ENCODE measurements around the gene TOE1.
A peak's percentile ranks its signal among the peaks of the same experiment; 100 is the strongest.

TOE1 gene

DNA sequence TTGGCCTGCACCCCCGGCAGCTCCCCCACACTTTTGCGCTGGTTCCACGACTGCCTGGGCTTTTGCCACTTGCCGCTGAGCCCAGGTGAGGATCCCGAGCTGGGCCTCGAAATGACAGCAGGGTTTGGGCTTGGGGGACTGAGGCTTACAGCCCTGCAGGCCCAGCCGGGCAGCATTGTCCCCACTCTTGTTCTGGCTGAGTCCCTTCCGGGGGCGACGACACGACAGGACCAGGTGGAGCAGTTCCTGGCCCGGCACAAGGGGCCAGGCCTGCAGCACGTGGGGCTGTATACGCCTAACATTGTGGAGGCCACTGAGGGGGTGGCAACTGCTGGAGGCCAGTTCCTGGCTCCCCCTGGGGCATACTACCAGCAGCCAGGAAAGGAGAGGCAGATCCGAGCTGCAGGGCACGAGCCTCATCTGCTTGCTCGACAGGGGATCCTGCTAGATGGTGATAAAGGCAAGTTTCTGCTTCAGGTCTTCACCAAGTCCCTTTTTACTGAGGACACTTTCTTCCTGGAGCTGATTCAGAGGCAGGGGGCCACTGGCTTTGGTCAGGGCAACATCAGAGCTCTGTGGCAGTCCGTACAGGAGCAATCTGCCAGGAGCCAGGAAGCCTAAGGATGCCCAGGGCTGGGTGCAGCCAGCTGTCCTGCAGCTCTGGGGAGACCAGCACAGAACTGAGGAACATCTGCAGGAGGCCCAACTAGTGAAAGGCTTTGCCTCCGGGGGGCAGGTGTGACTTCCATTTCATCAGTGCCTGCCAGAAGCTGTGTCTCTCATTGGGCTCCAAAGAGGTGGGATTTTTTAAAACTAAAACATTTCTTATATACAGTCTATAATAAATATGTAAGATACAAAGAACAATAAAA is 12.1 kb upstream of the TOE1 start:
- DNase-seq, result peak; percentile 51

DNA sequence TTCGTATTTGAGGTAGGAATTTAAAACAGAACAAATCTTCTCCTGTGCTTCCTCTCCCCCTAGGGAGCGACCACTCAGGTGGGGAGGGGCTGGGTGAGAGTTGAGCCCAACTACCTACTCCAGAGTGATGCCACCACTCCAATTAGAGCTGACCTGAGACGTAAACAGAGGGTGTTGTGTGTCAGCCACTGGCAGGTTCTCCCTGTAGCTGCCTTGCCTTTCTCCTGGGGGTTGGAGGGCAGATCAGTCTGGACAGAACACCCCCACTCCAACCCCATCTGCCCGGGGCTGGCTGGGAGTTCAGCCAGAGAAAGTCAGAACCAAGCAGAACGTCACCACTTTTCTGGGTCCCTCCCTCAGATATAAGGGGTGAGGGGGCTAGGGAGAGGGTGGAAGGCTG is 11.3 kb upstream of the TOE1 start:
- no peak for DNase-seq

DNA sequence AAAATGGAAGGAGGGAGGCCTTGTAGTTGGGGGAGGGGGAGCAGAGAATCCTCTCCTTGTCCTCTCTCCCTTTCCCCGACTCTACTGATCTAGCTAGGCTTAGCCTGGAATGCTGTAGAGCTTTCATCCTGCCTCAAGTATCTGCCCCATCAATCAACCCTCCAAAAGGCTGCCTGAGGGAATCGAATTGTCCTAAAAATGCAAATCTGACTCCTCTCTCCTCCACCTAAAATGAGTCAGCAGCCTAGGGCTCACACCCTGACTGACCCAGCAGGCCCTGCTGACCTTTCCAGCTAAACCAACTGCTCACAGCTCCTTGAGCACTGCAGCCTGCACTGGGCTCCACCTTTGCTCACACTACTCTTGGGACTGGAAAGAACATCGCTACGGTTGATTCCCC is 10.5 kb upstream of the TOE1 start:
- no peak for DNase-seq

DNA sequence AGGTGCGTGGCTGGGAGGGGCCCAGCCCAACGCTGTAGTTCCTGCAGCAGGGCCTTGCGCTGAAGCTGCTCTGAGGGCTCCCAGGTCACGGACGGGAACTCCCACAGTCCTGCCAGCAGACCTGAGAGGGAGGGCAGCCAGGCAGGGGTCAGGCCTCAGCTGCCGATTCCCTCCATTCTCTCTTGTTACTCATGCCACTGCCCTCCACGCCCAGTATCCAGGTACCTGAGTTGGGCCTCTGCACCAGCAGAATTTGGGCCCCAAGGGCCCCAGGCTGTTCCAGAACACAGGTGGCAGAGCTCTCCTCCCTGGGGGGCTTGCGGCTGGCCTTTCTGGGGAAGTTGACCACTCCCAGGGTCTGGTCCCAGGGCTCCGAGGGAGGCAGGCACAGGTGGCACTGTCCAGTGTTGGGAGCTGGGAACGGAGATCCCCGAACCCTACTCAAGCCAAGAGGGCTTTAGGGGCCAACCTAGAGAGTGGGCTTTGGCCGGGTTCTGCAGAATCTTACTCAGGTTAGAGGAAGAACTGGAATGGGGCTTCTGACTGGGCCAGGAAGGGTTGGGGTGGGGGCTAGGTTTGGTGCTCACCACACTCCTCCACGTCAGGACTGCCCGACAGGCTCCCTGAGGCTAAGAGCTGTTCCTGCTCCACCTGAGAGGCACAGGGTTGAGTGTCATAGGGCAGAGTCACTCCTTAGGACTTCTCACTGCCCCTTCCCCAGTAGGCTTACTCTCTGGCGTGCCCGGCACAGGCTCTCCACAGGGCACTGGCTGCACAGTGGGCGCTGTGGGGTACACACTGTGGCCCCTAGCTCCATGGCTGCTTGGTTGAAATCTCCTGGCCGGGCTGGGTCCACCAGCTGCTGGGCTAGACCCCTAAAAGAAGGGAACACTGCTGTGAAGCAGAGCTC is 8.3 kb upstream of the TOE1 start:
- DNase-seq, result no peak

DNA sequence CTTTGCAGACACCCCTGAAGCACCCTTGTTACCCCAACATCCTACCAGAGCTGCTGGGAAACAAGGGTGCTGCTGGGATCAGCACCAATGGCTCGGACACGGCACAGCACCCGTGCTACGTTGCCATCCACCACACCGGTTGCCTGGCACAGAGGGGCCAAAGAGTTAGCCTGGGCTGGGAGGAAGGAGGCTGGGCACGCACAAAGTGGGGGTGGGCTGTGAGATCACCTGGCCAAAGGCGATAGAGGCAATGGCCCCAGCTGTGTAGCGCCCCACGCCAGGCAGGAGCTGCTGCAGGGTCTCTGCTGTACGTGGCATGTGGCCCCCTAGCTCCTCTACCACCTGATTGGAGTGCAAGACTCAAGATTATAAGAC is 7.6 kb upstream of the TOE1 start:
- no peak for DNase-seq

DNA sequence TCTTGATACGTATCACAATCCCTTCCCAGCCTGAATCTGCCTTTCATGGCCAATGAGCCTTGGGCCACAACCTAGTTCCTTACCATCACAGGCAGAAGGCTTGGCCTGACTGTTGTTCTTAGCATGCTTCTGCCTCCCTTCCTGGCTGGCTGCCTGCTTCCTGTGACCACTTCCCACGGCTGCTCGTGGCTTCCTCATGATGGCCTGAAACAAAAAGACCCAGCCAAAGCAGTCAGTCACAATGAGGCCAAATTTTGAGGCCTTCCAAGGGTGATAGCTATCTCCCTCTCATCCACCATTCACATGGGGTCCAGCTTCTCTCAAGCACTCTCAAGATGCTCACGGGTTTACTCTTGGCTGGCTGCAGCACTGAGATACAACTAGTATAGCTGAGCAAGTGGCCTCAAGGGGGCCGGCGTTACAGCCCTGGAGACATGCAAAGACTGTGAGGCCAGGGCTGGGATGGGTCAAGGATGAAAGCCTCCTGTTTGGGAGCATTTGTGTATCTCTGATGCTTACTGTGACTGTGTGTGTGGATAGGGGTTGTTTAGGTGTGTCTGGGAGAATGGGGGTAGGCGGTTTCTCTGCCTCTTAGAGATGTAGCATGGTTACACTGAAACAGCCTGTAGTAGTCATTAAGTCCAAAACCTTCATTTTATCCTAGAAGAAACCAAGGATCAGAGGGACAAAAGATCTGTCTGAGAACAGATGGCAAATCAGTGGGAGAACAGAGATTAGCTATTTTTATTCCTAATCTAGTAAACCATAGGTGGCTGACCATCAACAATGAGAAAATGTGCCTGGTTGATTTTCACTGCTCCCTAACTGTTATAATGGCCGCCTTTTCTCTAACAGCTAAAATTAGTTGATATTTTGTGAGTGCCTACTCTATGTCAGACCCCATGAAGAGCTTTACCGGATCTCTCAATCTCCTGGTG is 5.4 kb upstream of the TOE1 start:
- no peak for DNase-seq

DNA sequence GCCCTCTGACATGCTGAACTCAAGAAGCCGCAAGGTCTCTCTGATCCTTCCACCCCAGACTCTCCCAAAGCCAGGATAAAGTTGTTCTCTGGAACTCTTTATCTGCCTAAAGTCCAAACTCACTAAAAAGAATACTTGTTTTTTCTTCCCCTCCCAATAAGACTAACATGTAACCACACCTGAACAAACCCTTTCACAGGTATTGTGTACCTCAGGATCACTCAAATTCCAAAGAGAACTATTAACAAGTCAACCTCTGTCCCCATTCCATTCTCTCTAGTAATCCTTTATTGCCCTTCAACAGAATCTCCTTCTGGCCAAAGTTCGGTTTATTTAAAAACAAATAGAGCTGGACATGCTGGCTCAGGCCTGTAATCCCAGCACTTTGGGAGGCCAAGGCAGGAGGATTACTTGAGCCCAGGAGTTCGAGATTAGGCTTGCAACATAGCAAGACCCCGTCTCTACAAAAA is 4.1 kb upstream of the TOE1 start:
- no peak for DNase-seq

DNA sequence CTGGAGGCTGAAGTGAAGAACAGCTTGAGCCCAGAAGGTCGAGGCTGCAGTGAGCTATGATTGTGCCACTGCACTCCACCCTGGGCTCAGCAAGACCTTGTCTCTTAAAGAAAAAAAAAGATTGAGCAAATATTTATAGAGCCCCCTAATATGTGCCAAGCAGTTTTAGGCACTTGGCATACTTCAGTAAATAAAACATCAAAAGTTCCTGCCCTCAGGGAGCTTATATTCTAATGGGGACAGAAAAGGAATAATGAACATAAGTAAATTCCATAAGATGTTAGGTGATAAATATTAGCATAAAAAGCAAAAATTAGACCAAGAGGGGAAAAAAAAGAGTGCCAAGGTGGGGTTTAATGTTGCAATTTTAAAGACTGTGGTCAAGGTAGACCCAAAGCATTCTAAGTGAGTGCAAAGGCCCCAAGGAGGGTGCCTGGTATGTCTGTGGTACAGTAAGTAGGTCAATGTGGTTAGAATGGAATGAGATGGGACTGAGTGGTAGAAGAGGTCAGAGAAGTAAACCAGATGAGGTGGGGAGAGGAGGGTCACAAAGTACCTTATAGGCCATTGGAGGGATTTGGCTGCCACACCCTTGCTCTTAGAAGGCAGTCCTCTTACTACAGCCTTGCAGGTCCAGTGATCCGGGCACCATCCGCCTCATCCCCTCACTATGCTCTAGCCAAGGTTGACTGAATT is 2.2 kb upstream of the TOE1 start:
- no peak for DNase-seq

DNA sequence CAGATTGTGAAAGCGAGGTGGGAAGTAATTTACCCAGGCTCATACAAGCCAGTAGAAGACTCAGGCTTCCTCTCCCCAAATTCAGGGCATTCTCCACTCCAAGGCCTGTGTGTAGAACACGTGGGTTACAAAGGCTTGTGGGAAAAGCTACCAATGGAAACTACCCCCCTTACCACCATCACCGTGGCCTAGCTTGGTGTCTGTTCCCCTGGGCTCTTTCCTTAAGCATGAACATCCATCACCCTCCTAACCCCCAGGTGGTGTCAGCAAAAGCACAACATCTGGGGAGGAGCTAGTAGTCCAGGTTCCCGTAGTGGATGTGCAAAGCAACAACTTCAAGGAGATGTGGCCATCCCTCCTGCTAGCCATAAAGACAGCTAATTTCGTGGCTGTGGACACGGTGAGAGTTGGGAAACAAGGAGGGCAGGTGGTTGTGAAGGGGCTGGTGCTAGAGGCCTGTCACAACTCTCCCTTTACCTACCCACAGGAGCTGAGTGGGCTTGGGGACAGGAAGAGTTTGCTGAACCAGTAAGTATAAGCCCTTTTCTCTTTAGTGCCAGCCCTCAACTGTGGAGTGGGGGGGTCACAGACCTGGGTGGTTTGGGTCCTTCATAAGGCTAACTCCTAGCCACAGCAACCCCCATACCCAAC is 971 bp downstream of the TOE1 start:
- peak; percentile 71 for DNase-seq

DNA sequence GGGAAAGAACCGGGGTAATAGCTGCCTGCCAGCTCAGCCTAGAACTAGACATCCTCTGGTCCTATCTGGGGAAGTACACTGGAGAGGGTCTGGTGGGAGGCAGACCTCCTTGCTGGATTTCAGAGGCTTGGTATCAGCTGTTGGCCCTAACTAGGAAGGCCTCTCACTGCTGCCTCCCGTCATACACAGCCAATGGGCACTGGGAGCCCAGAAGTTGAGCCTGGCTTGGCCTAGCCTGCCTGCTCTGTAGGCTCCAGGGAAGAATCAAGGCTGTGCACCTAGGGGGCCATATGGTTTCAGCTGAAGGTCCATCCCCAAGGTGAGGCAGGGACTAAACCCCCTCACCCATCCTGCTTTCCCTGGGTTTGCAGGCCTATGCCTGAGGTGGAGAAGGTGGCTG is 4.5 kb downstream of the TOE1 start:
- DNase-seq, result no peak

DNA sequence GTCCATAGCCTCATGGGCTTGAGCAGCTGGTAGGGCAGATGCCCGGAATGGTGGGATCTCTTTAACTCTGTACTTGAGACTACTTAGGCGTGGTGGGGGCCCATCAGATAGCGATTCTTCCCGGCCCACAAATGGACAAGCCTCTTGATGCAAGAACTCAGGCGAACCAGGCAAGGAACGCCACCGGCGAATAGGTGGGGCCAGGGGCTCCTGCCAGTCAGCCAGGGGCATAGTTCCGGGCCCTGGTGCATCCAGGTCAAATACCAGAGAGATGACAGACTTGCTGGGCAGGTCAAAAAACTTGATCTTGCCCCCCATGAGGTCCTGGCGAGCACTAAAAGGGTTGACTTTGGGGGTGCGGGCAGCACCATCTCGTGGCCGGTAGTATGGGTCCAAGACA is 5.0 kb downstream of the TOE1 start:
- DNase-seq, result no peak

DNA sequence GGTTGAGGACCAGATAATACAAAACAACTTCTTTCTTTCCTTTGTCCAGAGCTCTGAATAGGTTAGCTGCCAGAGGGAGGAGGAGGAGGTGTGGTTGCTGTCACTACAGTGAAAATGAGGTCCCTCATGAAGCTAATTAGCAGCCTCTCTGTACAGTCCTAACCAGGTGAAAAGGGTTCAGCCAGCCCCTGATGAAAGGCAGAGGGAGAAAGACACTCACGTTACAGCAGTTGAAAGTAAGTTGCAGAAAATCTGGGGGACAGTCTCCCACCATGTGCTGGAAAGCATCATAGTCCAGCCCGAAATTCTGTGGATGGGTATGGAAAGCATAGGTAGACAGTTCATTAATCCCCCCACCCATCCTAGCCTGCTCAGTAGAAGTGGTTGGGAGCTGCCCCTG is 6.5 kb downstream of the TOE1 start:
- DNase-seq, result no peak

DNA sequence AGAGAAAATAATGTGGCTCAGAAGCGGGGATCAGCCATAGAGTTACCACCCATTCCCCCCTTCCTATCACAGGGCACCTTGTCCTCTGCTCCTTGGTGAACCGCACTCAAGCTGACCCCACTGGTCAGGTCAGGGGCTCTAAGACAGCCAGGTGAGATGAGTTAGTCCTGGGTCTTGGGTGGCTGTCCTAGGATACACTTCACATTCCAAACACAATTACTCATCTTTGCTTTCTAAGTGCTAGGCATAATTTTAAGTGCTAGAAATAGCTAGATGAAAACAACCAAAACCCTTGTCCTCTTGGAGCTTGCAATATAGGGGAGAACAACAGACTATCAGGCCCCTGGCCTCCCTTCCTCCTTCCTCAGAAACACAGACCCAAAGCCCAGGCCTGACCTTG is 8.1 kb downstream of the TOE1 start:
- DNase-seq, result no peak

DNA sequence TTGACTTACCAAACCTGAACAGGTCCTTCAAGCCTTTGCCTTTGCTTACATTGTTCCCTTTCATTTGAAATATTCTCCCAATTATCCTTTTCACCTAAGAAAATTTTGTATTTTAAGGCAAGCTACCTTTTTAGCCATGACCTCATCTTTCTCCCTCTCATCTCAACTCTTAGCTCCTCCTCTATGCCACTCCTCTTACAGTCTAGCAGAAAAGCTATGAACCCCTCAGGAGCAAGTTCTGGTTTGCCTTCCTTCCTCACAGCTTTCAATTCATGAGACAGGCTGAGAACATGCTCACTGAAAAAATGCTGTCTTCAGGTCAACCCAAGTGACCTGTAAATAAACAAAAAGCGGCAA is 8.6 kb downstream of the TOE1 start:
- no peak for DNase-seq

DNA sequence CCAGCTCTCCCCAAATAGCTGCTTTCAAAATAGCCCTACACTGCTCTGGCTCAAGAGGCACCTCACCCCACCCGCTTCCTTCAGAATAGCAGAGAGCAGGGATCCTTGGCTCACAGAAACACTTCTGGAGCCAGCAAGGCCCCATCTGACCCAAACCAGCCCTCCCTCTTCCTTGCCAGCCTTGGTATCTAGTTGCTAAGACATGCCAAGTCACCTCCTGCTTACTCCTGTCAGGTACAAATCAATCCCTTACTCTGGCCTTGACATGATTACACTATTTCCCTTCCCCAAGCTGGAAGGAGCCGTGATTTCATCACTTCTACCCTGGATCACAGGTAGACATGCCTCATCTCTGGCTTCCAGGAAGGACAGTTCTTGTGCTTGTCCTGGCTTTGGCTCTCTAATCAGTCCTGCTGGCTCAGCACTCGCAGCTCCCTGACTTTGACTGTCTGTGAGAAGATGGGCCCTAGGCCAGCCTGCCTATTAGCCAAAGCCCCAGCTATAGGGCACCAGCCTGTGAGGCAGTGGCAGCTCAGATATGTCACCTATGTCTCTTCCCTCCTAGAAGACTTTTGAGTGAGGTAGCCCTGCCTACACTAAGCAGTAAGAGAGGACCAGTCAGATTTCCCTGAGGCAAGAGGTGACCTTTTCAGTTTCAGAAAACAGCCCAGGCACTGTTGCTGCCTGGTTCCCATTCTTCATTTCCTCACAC is 9.2 kb downstream of the TOE1 start:
- DNase-seq, result peak; percentile 83

DNA sequence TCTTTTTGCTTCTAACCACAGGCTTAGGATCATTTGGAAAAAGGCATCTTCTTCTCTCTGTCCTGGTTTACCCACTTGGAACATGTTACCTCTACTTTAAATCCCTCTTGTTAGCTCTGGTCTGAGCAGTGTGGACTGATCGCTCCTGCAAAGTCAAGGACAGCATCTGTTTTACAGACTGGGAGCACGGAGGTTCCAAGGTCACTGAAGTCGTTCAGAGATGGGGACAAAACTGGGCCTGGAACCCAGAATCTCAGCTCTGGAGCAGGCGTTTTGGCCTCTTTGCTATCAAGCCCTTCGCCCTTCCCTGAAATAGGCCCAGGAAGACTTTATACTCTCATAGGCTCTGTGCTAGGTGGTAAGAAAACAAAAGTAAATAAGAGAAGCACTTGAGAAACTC is 11.5 kb downstream of the TOE1 start:
- DNase-seq, result no peak

DNA sequence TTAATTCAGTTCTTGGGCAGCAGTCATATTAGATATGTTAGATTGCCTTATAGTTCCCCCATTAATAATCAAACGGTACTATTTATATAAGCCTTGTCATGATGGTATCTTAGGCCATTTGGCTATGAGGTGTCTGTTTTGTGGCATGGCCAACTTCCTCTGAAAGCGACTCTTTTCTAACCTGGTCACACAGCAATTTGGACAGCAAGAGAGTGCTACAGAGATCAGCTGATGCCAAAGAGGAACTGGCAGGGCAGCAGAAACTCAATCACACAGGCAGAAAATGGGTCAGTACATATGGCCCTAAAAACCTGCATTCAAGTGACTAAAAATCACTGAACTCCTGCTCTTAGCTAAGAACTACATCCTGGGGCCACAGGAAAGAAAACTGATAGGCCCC is 13.7 kb downstream of the TOE1 start:
- no peak for DNase-seq

DNA sequence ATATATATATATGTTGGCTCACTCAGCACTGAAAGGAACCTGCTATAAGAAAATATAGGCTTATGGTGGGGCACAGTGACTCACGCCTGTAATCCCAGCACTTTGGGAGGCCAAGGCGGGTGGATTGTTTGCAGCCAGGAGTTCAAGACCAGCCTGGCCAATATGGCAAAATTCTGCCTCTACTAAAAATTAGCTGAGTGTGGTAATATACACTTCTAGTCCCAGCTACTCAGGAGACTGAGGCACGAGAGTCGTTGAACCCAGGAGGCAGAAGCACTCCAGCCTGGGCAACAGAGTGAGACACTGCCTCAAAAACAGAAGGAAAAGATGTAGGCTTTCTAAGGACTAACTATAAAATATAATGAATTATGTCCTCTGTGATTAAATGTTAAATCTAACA is 14.9 kb downstream of the TOE1 start:
- DNase-seq, result no peak

DNA sequence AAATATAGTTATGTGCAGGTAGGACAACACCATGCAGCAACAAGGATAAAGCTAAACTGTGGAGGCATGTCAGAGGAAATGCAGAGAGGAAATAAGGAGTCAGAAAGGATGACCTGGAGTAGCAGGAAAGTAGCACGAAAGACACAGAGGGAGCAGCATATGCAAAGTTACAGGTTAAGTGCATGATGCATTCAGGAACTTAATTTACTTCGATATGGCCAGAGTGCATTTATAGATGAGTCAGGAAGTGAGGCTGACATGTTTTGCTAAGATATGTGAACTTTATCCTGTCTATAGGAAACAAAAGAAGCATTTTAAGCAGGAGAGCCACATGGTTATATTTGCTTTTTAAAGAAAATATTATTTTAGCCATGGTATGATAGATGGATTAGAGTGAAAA is 15.7 kb downstream of the TOE1 start:
- DNase-seq, result no peak

DNA sequence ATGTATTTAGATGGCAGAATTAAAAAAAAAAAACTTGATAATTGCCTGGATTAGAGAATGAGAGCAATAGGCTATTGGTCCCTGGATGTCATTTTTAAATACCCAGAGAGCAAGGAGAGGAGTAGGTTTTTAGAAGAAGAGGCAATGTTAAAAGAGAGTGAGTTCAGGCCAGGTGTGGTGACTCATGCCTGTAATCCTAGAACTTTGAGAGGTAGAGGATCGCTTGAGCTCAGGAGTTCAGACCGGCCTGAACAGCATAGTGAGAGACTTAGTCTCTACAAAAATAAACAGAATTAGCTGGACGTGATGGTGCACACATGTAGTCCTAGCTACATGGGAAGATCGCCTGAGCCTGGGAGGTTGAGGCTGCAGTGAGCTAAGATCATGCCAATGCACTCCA is 16.2 kb downstream of the TOE1 start:
- no peak for DNase-seq

DNA sequence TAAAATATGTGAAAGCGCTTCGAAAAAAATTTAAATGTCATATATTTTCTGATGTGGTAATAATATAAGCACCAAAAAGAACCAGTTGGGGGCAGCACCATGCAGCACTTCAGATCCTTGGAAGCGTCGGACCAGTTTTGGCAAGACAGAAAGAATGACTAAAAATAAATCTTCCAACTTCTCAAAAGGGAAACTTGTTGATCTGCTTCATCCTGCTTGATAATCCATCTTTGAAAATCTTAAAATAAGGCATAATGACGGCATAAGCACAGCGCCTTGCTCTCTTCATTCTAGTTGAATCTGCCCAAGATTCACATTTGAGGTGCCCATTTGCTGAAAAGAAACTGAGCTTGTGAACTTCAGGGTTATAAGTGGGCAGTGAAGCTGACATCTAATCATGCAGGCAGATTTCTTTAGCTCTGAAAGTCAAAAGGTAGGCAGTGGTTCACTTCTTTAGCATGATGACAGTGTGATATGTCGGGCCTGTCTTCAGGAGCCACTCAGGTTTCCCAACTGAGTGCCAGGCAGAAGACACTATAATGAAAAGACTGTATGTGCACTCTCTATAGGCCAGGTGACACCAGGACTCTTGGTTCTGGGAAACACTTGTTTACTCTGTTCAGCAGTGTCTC is 20.0 kb downstream of the TOE1 start:
- peak; percentile 55 for DNase-seq

Measured in RPMI8226 (cell line).